Measurements from ENCODE around the gene NR4A1. TPM values are rescaled to one million over a fixed set of nuclear protein-coding genes. Genes with fewer than 3 reads are reported as not detected.

Gene NR4A1
- total and polyA plus RNA-seq, 9 of the 15 experiments (the other 6 are each of a cell fraction or from before 2014, with no cell fraction given) = 0.07 to 4.7 (median 1.9) TPM; not detected in 1

DNA sequence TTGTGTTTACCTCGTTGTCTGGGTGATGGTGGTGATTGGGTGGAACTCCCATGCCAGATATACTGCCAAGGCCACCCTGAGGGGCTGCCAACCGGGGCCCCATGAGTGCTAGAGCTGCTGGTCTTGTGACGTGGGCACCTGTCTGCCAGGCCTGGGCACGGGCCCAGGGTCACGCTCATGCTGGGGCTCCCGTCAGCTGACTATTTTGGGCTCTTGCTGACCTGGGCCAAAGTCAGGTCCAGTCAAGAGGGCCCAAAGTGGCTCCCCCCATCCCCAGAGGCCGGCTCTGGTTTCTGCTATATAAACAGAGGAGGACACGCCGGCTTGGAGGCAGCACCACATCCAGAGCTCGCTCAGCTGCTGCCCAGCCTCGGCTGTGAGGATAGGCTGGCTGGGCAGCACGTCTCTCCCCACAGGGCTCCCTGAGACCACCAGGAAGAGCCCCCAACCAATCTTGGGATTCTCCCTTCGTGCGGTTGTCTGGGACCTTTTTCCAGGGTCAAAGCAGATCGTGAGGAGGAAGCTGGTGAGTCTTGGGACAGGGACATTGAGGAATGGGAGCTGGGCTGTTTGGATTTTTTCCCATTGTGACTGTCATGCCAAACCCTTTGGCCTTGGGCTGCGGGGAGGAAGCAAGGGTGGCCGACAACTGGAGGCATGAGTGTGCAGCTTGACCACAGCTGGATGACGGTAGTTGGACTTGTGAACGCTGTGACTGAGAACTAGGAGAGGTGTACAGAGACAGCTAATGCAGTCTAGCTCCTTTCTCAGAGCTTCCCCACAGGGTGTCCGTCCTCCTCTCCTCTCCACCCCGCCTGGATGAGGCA, 7.6 kb upstream of the NR4A1 start:
- FAIRE-seq (no peak), DNase-seq (ENCODE audit: extremely low read depth in 1 of 4, low spot score in 3 of 4) (no peak), ATAC-seq (peak; percentile 42)
- H3K4me1 ChIP-seq (replicated peaks in 1 of 2; ENCODE audit: control insufficient read depth in 2 of 2, insufficient read depth in 2 of 2, low read length in 2 of 2) = peaks cover 3 to 27% of the 10 kb centered on the region in 2 experiments; a peak in 3 of 5 replicates
- H3K9ac ChIP-seq (ENCODE audit: insufficient read depth in 1 of 2, low read depth in 2 of 2, low read length in 2 of 2) = peak overlapping the region in 1 of 2 experiments; percentile 75; a peak in 2 of 4 replicates
- POLR2A ChIA-PET = interaction anchor here (0.9 to 1.6 kb wide), 3 partner anchors 14 to 31 kb away, joined by 3 to 4 read pairs (median 4); partner anchors contain the start of gene ATG101
- peaks cover 0 to 6% of the 10 kb centered on the region in 2 experiments; a peak in 1 of 5 replicates for H3K27me3 ChIP-seq (ENCODE audit: control insufficient read depth in 2 of 2, insufficient read depth in 2 of 2, low read length in 2 of 2)
- intact Hi-C loops (cut with micrococcal nuclease) (no loop called here), in situ Hi-C loops (cut with MboI) (no loop called here)
- no peaks in the 10 kb centered on the region for H4K20me1 ChIP-seq (replicated peaks; ENCODE audit: control insufficient read depth, insufficient read depth, low read length)
- H2AFZ ChIP-seq (ENCODE audit: low read depth, low read length) = no peak overlapping the region
- no peak overlapping the region for H3K27ac ChIP-seq (ENCODE audit: extremely low read depth, low read depth, low read length)
- H3K79me2 ChIP-seq (ENCODE audit: control insufficient read depth, insufficient read depth, low read length) = no peaks in the 10 kb centered on the region
- H3K4me3 ChIP-seq = no peak overlapping the region
- TF ChIP-seq HES1 (IDR thresholded peaks at IDR 0.05; ENCODE audit: low read depth) (no peak), LARP7 (IDR thresholded peaks at IDR 0.05) (no peak), NFRKB (IDR thresholded peaks at IDR 0.05; ENCODE audit: low read depth) (no peak), LCOR (CRISPR knock-in tag; IDR thresholded peaks at IDR 0.05) (no peak)
- no peaks in the 10 kb centered on the region for H3K9me1 ChIP-seq (ENCODE audit: control insufficient read depth, insufficient read depth, low read length)
- H3K9me3 ChIP-seq (replicated peaks; ENCODE audit: control insufficient read depth, insufficient read depth, low read depth, low read length) = no peaks in the 10 kb centered on the region
- BruUV-seq (replicated peaks) = no TSS peak
- CTCF ChIA-PET (ENCODE audit: low intra/inter-chr PET ratio) = no interaction called here
- 19% methylated on average over 21 of the region's 21 CpGs for WGBS (ENCODE audit: insufficient coverage, low coverage, missing lambda C conversion rate)
- no peaks in the 10 kb centered on the region for H3K36me3 ChIP-seq (ENCODE audit: control insufficient read depth, insufficient read depth, low read length)
- H3K4me2 ChIP-seq (ENCODE audit: insufficient read depth, low read length) = no peak overlapping the region

All from K562 (cell line).